CD4-positive, alpha-beta T cell (primary cell): ENCODE measurements around the gene ARHGAP31. TPM values are rescaled to one million over a fixed set of nuclear protein-coding genes. Genes with fewer than 3 reads are reported as not detected.

Experiments used
- ATAC-seq: fragments of 200-7000 bp; cut with Tn5 transposase; one replicate; pipeline ENCODE4 v1.10.0; 2022; ENCODE audit warnings: mild to moderate bottlenecking; ENCODE audit not compliant: poor library complexity
- CTCF ChIA-PET: fragments of 350-600 bp; sonication (Branson Sonifier 250); formaldehyde crosslinking; loops from one replicate; lab custom pipeline; 2021; ENCODE audit warnings: antibody characterized with exemption, inconsistent platforms; lab: Charles Lee
- POLR2A ChIA-PET: fragments of 350-600 bp; sonication (Branson Sonifier 250); formaldehyde crosslinking; loops from one replicate; lab custom pipeline; 2021; ENCODE audit warnings: antibody characterized with exemption, inconsistent platforms; lab: Charles Lee
- DNase-seq, 14 experiments: peaks; one replicate each; pipeline ENCODE4 v3.0.0-alpha.2; 2013 to 2020; ENCODE audit warnings: mixed read lengths in 2 of 14
- H3K27ac ChIP-seq, 2 donors: one replicate each; pipeline versions ENCODE4 v1.5.1 to v1.7.0; 2013; ENCODE audit warnings: low read length in 2 of 2, low read depth in 1 of 2, mild to moderate bottlenecking in 1 of 2
- H3K27me3 ChIP-seq, 2 experiments: 1 replicate in 1 of 2; 2 replicates in 1 of 2; pipeline versions ENCODE4 v1.6.1 to v1.7.0; 2013; ENCODE audit warnings: low read length in 2 of 2, control low read depth in 1 of 2, mild to moderate bottlenecking in 1 of 2, moderate library complexity in 1 of 2; ENCODE audit not compliant: insufficient read depth in 2 of 2, control insufficient read depth in 1 of 2
- H3K36me3 ChIP-seq: one replicate; pipeline ENCODE4 v1.6.1; 2013; ENCODE audit warnings: low read length, control low read depth; ENCODE audit not compliant: insufficient read depth
- H3K4me1 ChIP-seq: one replicate; pipeline ENCODE4 v1.6.1; 2013; ENCODE audit warnings: low read length, control low read depth; ENCODE audit not compliant: insufficient read depth
- H3K4me3 ChIP-seq: one replicate; pipeline ENCODE4 v1.5.1; 2013; ENCODE audit warnings: mild to moderate bottlenecking, low read length, moderate library complexity
- H3K9me3 ChIP-seq, 2 experiments: 1 replicate in 1 of 2; 2 replicates in 1 of 2; pipeline versions ENCODE4 v1.6.1 to v1.7.0; 2013; ENCODE audit warnings: low read length in 2 of 2, mild to moderate bottlenecking in 2 of 2, control low read depth in 1 of 2, moderate library complexity in 1 of 2; ENCODE audit not compliant: control insufficient read depth in 1 of 2, insufficient read depth in 1 of 2
- H3K27ac Mint-ChIP-seq: one replicate; pipeline ENCODE4 v1.8.0; 2020; ENCODE audit warnings: mixed read lengths
- H3K27me3 Mint-ChIP-seq: one replicate; pipeline ENCODE4 v1.8.0; 2021; ENCODE audit warnings: mixed read lengths
- H3K36me3 Mint-ChIP-seq: one replicate; pipeline ENCODE4 v1.8.0; 2021; ENCODE audit warnings: low read depth, mixed read lengths
- H3K4me1 Mint-ChIP-seq: one replicate; pipeline ENCODE4 v1.8.0; 2021; ENCODE audit warnings: low read depth, mixed read lengths
- H3K4me3 Mint-ChIP-seq: one replicate; pipeline ENCODE4 v1.8.0; 2020; ENCODE audit warnings: mild to moderate bottlenecking, mixed read lengths
- H3K9me3 Mint-ChIP-seq: one replicate; pipeline ENCODE4 v1.8.0; 2020; ENCODE audit warnings: mixed read lengths
- CTCF ChIP-seq: fragments of 200-600 bp; IDR thresholded peaks from one replicate; pipeline ENCODE4 v1.8.0; 2022; ENCODE audit warnings: antibody characterized with exemption, mild to moderate bottlenecking
- intact Hi-C, 2 experiments: fragments of 100-400 bp; cut with DNase I in 1 of 2; cut with micrococcal nuclease in 1 of 2; formaldehyde crosslinking; loops; one replicate each; pipeline versions ENCODE4 v1.15.1 to v1.9.0; 2023 to 2025; cut with DNase I, micrococcal nuclease
- total RNA-seq, 174 experiments: library from RNA in 2 of 174; stranded (reverse) in 2 of 174; gene quantifications; one replicate each; pipeline ENCODE4 v1.2.3 and lab custom pipeline; 2021 to 2026

Gene ARHGAP31
- total RNA-seq, 2 experiments from 2014 or later = 2.4 to 2.9 TPM

DNA sequence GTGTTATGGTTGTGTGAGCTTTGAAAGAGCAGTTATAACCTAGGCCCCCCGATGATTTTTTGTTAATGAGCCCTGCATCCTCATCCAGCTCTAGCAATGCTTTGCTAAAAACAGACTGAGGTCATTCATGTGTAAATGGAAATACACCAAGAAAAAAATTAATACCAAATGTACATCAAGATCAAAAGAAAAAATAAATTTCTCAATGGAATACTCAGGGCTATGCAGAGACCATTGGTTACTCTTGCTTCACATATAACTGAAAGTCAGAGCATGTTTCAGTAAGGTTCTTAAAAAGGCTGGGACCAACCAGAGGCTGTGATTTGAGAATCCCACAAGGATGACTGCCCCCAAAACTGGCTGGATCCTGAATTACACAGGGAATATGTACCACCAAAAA is 48.0 kb downstream of the ARHGAP31 start:
- H3K4me1 Mint-ChIP-seq = no peaks in the 10 kb centered on the region
- H3K27me3 ChIP-seq = no peaks in the 10 kb centered on the region
- H3K36me3 Mint-ChIP-seq = no peaks in the 10 kb centered on the region
- no peak overlapping the region for H3K27ac Mint-ChIP-seq
- H3K4me3 Mint-ChIP-seq = no peak overlapping the region
- H3K4me1 ChIP-seq = no peaks in the 10 kb centered on the region
- ChIA-PET POLR2A (no interaction called here), CTCF (no interaction called here)
- ATAC-seq (no peak), DNase-seq (no peak)
- no peaks in the 10 kb centered on the region for H3K27me3 Mint-ChIP-seq
- no peaks in the 10 kb centered on the region for H3K36me3 ChIP-seq
- no peak overlapping the region for H3K27ac ChIP-seq
- no peaks in the 10 kb centered on the region for H3K9me3 ChIP-seq
- TF ChIP-seq CTCF = no peak
- H3K9me3 Mint-ChIP-seq = no peaks in the 10 kb centered on the region
- no peak overlapping the region for H3K4me3 ChIP-seq
- intact Hi-C loops = no loop called here

DNA sequence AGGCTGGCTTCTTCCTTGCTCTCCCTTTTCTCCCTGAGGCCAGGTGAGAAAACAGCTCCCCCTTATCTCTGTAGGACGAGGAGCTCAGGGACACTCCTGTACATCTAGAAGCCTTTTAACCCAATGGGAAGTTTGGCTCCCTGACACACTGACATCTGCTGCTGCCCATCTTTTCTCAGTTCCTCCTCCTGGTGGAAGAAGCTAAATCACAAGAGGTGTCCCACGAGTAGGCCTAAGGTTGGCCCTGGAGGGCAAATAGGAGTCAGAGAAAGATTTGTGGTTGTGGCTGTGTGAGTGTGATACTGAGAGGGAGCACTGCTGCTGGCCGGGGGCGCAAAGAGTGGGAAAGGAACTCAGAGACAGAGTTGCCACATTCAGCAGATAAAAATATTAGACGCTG is 49.5 kb downstream of the ARHGAP31 start:
- H3K27ac Mint-ChIP-seq = no peak overlapping the region
- no peaks in the 10 kb centered on the region for H3K4me1 Mint-ChIP-seq
- Histone ChIP-seq H3K27me3 (no peaks in the 10 kb centered on the region), H3K36me3 (no peaks in the 10 kb centered on the region), H3K9me3 (no peaks in the 10 kb centered on the region), H3K4me1 (no peaks in the 10 kb centered on the region), H3K27ac (no peak overlapping the region), H3K4me3 (no peak overlapping the region)
- no peak for ATAC-seq
- no peaks in the 10 kb centered on the region for H3K27me3 Mint-ChIP-seq
- peak in 2 of 14 experiments; percentile 27 to 31 for DNase-seq
- POLR2A ChIA-PET = no interaction called here
- TF ChIP-seq CTCF = no peak
- no peaks in the 10 kb centered on the region for H3K9me3 Mint-ChIP-seq
- no peak overlapping the region for H3K4me3 Mint-ChIP-seq
- CTCF ChIA-PET = no interaction called here
- no peaks in the 10 kb centered on the region for H3K36me3 Mint-ChIP-seq
- intact Hi-C loops = no loop called here

- DNase-seq (no peak), ATAC-seq (no peak)
- Histone ChIP-seq H3K4me3 (no peak overlapping the region), H3K27me3 (no peaks in the 10 kb centered on the region), H3K9me3 (no peaks in the 10 kb centered on the region), H3K36me3 (no peaks in the 10 kb centered on the region), H3K27ac (no peak overlapping the region), H3K4me1 (no peaks in the 10 kb centered on the region)
- ChIA-PET POLR2A (no interaction called here), CTCF (interaction anchor here (0.9 to 1.1 kb wide), 2 partner anchors 49 to 461 kb away, joined by 3 read pairs; no protein-coding TSS in a partner anchor)
- H3K4me1 Mint-ChIP-seq = peaks cover 21% of the 10 kb centered on the region
- no peak for TF ChIP-seq CTCF
- H3K27me3 Mint-ChIP-seq = no peaks in the 10 kb centered on the region
- intact Hi-C loops = loop anchor here in 1 of 2 experiments (2.0 kb wide), 1 partner anchor 69 kb away; no protein-coding TSS in a partner anchor
- H3K4me3 Mint-ChIP-seq = no peak overlapping the region
- no peaks in the 10 kb centered on the region for H3K9me3 Mint-ChIP-seq
- H3K27ac Mint-ChIP-seq = no peak overlapping the region
- no peaks in the 10 kb centered on the region for H3K36me3 Mint-ChIP-seq
Observed at GRCh38 chr3:119346076-119346496, 51.9 kb downstream of the ARHGAP31 start.
